PC-9 (cell line): ENCODE measurements around the gene CEP290. TPM values are rescaled to one million over a fixed set of nuclear protein-coding genes. Genes with fewer than 3 reads are reported as not detected.
"Not testable (repeated sequence)": the region's sequence is repeated elsewhere in the genome, so short reads cannot be mapped to it uniquely, and the experiment has no call there.

Experiments
- BruUV-seq: library from RNA; stranded (reverse); fragments of 400-500 nt; replicated peaks from 2 replicates; lab custom pipeline; 2021; lab: Mats Ljungman, UMichigan
- CTCF ChIA-PET: fragments of 300-600 bp; sonication (Branson Sonifier 250); formaldehyde crosslinking; loops from one replicate; lab custom pipeline; 2022; ENCODE audit warnings: antibody characterized with exemption; lab: Charles Lee
- POLR2A ChIA-PET: fragments of 300-600 bp; sonication (Branson Sonifier 250); formaldehyde crosslinking; loops from one replicate; lab custom pipeline; 2022; ENCODE audit warnings: antibody characterized with exemption; ENCODE audit not compliant: unreplicated experiment; lab: Charles Lee
- DNase-seq, 2 experiments: peaks; one replicate each; pipeline versions ENCODE4 v3.0.0 to v3.0.0-alpha.2; 2015 to 2022; ENCODE audit warnings: mixed read lengths in 1 of 2
- H2AFZ ChIP-seq: fragments of 200-600 bp; sonication (generic); 2 replicates; pipeline ENCODE4 v1.8.1; 2017; ENCODE audit warnings: antibody characterized with exemption
- H3F3A ChIP-seq: fragments of 200-600 bp; sonication (generic); 2 replicates; pipeline ENCODE4 v1.8.1; 2017; ENCODE audit warnings: antibody characterized with exemption, mild to moderate bottlenecking, low read depth; ENCODE audit not compliant: insufficient read depth
- H3K27ac ChIP-seq: fragments of 200-600 bp; sonication (generic); 2 replicates; pipeline ENCODE4 v1.6.1; 2016; ENCODE audit warnings: mixed run types
- H3K27me3 ChIP-seq: fragments of 200-600 bp; sonication (generic); 2 replicates; pipeline ENCODE4 v1.6.1; 2016; ENCODE audit warnings: low read depth, mixed run types; ENCODE audit not compliant: insufficient read depth
- H3K36me3 ChIP-seq: fragments of 200-600 bp; sonication (generic); 2 replicates; pipeline ENCODE4 v1.6.1; 2016; ENCODE audit warnings: low read depth, mixed run types
- H3K4me1 ChIP-seq: fragments of 200-600 bp; sonication (generic); replicated peaks from 2 replicates; pipeline ENCODE4 v1.6.1; 2016; ENCODE audit warnings: mixed run types; ENCODE audit not compliant: insufficient read depth
- H3K4me2 ChIP-seq: fragments of 200-600 bp; sonication (generic); 2 replicates; pipeline ENCODE4 v1.6.1; 2017; ENCODE audit warnings: mixed run types
- H3K4me3 ChIP-seq: fragments of 200-600 bp; sonication (generic); 2 replicates; pipeline ENCODE4 v1.6.1; 2016; ENCODE audit warnings: mixed run types
- H3K79me2 ChIP-seq: fragments of 200-600 bp; sonication (generic); 2 replicates; pipeline ENCODE4 v1.6.1; 2017; ENCODE audit warnings: low read depth, mixed run types
- H3K9me2 ChIP-seq: fragments of 200-600 bp; sonication (generic); 2 replicates; pipeline ENCODE4 v1.8.1; 2017; ENCODE audit warnings: mild to moderate bottlenecking; ENCODE audit not compliant: insufficient read depth
- H3K9me3 ChIP-seq: fragments of 200-600 bp; sonication (generic); 2 replicates; pipeline ENCODE4 v1.8.1; 2016; ENCODE audit warnings: low read depth; ENCODE audit not compliant: insufficient read depth
- H4K20me1 ChIP-seq: fragments of 200-600 bp; sonication (generic); 2 replicates; pipeline ENCODE4 v1.8.1; 2017; ENCODE audit not compliant: insufficient read depth
- CTCF ChIP-seq: fragments of 200-600 bp; sonication (generic); conservative IDR thresholded peaks from 2 replicates; pipeline ENCODE4 v1.6.1; 2017; ENCODE audit warnings: mixed run types, antibody characterized with exemption, mild to moderate bottlenecking, moderate library complexity
- EZH2 ChIP-seq: fragments of 200-600 bp; sonication (generic); IDR thresholded peaks from 2 replicates; pipeline ENCODE4 v1.8.0; 2017; ENCODE audit warnings: antibody characterized with exemption, low read depth
- intact Hi-C: fragments of 100-400 bp; cut with micrococcal nuclease; formaldehyde crosslinking; loops from one replicate; pipeline ENCODE4 v1.10.0; 2022; ENCODE audit not compliant: unreplicated experiment
- total RNA-seq: library from RNA; stranded (reverse); gene quantifications from 2 replicates; pipeline ENCODE4 v1.2.3, GENCODE V29; 2021

CEP290 gene
- total RNA-seq, 1 experiment from 2014 or later, result 21.9 TPM

- peaks cover 8% of the 10 kb centered on the region; the same call in 1 of the 2 replicates for H3F3A ChIP-seq
- H3K9me3 ChIP-seq, result no peaks in the 10 kb centered on the region
- peak overlapping the region; percentile 93 for H3K4me3 ChIP-seq
- POLR2A ChIA-PET, result interaction anchor here (0.5 to 0.7 kb wide), 4 partner anchors 167 to 1144 kb away, joined by 3 to 5 read pairs (median 4); no protein-coding TSS in a partner anchor
- no peak for TF ChIP-seq EZH2
- TF ChIP-seq CTCF, result no peak
- DNase-seq, result no peak
- CTCF ChIA-PET, result interaction anchor here (0.6 kb wide), 1 partner anchor 60 kb away, joined by 5 read pairs; no protein-coding TSS in a partner anchor
- 0 out of 2 replicates have a peak, but pooled peaks cover 7% of the 10 kb centered on the region for H3K36me3 ChIP-seq
- H4K20me1 ChIP-seq, result no peaks in the 10 kb centered on the region
- peaks cover 26% of the 10 kb centered on the region for H3K79me2 ChIP-seq
- TSS peak; percentile 79 for BruUV-seq
- peak overlapping the region; percentile 89 for H3K4me2 ChIP-seq
- H2AFZ ChIP-seq, result peak overlapping the region; percentile 98
- intact Hi-C loops, result loop anchor here (5.0 kb wide), 2 partner anchors 436 to 876 kb away; no protein-coding TSS in a partner anchor
- H3K27ac ChIP-seq, result peak overlapping the region; percentile 51
- H3K27me3 ChIP-seq, result no peaks in the 10 kb centered on the region
- H3K9me2 ChIP-seq, result no peaks in the 10 kb centered on the region
- H3K4me1 ChIP-seq, result peaks cover 13% of the 10 kb centered on the region
Observed at GRCh38 chr12:88141425-88141773, 489 bp downstream of the CEP290 start.

- peaks cover 22% of the 10 kb centered on the region for H3K79me2 ChIP-seq
- H3K9me2 ChIP-seq, H3K4me3 ChIP-seq, H3K36me3 ChIP-seq, H3K27me3 ChIP-seq, H3K27ac ChIP-seq, H3F3A ChIP-seq, POLR2A ChIA-PET, H2AFZ ChIP-seq, H3K4me2 ChIP-seq, BruUV-seq, DNase-seq, H4K20me1 ChIP-seq, CTCF ChIA-PET, H3K9me3 ChIP-seq: not testable (repeated sequence)
- peaks cover 13% of the 10 kb centered on the region for H3K4me1 ChIP-seq
- intact Hi-C loops, result loop anchor here (5.0 kb wide), 2 partner anchors 438 to 878 kb away; no protein-coding TSS in a partner anchor
Observed at GRCh38 chr12:88139711-88140110, 2.2 kb downstream of the CEP290 start.

- H3K79me2 ChIP-seq, H3F3A ChIP-seq, BruUV-seq, DNase-seq, H3K9me3 ChIP-seq, H3K4me3 ChIP-seq, H3K4me1 ChIP-seq, CTCF ChIA-PET, POLR2A ChIA-PET, H3K27me3 ChIP-seq, H4K20me1 ChIP-seq, H2AFZ ChIP-seq, H3K27ac ChIP-seq, intact Hi-C loops, H3K4me2 ChIP-seq, H3K36me3 ChIP-seq, H3K9me2 ChIP-seq: not testable (repeated sequence)
Observed at GRCh38 chr12:88133181-88133580, 8.7 kb downstream of the CEP290 start.

GRCh38 chr12:88132392-88132791 lies 9.5 kb downstream of the CEP290 start:
- Histone ChIP-seq H2AFZ (no peak overlapping the region), H3K27ac (peak overlapping the region; percentile 23; the same call in 1 of the 2 replicates), H3K4me3 (no peak overlapping the region), H3K79me2 (no peaks in the 10 kb centered on the region), H3F3A (peaks cover 3% of the 10 kb centered on the region; the same call in 1 of the 2 replicates), H3K9me3 (no peaks in the 10 kb centered on the region), H3K9me2 (no peaks in the 10 kb centered on the region), H3K27me3 (no peaks in the 10 kb centered on the region), H3K4me1 (no peaks in the 10 kb centered on the region; the same call in 1 of the 2 replicates), H3K36me3 (peaks cover 9% of the 10 kb centered on the region; the same call in 1 of the 2 replicates), H4K20me1 (no peaks in the 10 kb centered on the region), H3K4me2 (no peak overlapping the region)
- TF ChIP-seq EZH2 (no peak), CTCF (no peak)
- no peak for DNase-seq
- intact Hi-C loops, result no loop called here
- CTCF ChIA-PET, result no interaction called here
- POLR2A ChIA-PET, result no interaction called here
- no TSS peak for BruUV-seq
